ENCODE results near the gene LDLRAD3.
A peak's percentile ranks its signal among the peaks of the same experiment; 100 is the strongest.

DNA sequence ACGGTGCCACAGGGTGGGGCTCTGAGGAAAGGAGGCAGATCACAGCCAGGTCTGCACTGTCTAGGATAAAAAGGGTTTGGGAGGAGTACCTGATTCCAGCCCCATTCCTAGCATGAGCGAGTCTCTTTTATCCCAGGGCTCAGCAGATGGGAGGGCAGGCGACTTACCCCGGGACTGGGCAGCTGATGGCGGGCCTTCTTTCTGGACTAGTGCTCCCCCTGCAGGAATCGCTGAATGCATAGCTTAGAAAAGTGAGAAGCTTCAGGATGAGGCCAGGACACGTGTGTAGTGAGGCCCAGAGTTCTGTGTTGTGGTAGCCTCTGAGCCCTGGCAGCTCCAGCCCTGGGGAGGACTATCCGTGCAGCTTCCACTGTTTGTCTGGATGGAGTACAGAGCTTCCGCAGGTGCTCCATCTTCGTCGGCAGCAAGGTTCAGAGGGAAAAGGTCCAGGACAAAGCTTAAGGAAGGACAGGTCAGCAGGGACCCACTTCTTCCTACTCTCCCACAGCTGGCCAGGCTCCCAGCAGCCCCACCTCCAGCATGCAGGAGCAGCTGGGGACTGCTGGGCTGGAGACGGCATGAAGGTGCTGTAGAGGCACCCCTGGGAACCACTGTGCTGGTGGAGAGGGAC is 315.0 kb downstream of the LDLRAD3 start:
- TF ChIP-seq, protein P1, sequence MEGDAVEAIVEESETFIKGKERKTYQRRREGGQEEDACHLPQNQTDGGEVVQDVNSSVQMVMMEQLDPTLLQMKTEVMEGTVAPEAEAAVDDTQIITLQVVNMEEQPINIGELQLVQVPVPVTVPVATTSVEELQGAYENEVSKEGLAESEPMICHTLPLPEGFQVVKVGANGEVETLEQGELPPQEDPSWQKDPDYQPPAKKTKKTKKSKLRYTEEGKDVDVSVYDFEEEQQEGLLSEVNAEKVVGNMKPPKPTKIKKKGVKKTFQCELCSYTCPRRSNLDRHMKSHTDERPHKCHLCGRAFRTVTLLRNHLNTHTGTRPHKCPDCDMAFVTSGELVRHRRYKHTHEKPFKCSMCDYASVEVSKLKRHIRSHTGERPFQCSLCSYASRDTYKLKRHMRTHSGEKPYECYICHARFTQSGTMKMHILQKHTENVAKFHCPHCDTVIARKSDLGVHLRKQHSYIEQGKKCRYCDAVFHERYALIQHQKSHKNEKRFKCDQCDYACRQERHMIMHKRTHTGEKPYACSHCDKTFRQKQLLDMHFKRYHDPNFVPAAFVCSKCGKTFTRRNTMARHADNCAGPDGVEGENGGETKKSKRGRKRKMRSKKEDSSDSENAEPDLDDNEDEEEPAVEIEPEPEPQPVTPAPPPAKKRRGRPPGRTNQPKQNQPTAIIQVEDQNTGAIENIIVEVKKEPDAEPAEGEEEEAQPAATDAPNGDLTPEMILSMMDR (IDR thresholded peaks at IDR 0.05), result peak; percentile 44 to 65 (median 53)
- TF ChIP-seq POLR2A (IDR thresholded peaks at IDR 0.05), result no peak
